Colonic mucosa (tissue), 4 donors: ENCODE measurements around the gene MCFD2. TPM values are rescaled to one million over a fixed set of nuclear protein-coding genes. Genes with fewer than 3 reads are reported as not detected.
A peak's percentile ranks its signal among the peaks of the same experiment; 100 is the strongest.

Source experiments
- DNase-seq: peaks from one replicate; pipeline ENCODE4 v3.0.0-alpha.2; 2020
- H3K27ac ChIP-seq: fragments of 200-600 bp; one replicate; pipeline ENCODE4 v1.8.0; 2021
- H3K27me3 ChIP-seq: fragments of 200-600 bp; one replicate; pipeline ENCODE4 v1.8.0; 2021
- H3K36me3 ChIP-seq: fragments of 200-600 bp; one replicate; pipeline ENCODE4 v1.8.0; 2021
- H3K4me1 ChIP-seq: fragments of 200-600 bp; one replicate; pipeline ENCODE4 v1.8.0; 2021; ENCODE audit warnings: mild to moderate bottlenecking
- H3K4me3 ChIP-seq: fragments of 200-600 bp; one replicate; pipeline ENCODE4 v1.8.0; 2021
- H3K9ac ChIP-seq, 2 donors: one replicate each; pipeline ENCODE4 v1.7.0; 2013; ENCODE audit warnings: control low read depth in 2 of 2, low read depth in 2 of 2, low read length in 2 of 2
- H3K9me3 ChIP-seq: fragments of 200-600 bp; one replicate; pipeline ENCODE4 v1.8.0; 2021
- CTCF ChIP-seq: fragments of 200-600 bp; IDR thresholded peaks from one replicate; pipeline ENCODE4 v1.8.0; 2022; ENCODE audit warnings: antibody characterized with exemption, mild to moderate bottlenecking
- intact Hi-C: fragments of 100-400 bp; cut with DNase I; formaldehyde crosslinking; loops from one replicate; pipeline ENCODE4 v1.14.1; 2022
- total RNA-seq, 2 donors: library from RNA; stranded (reverse); fragmentation: NEBNext Ultra II Directional in 1 of 2; extraction: Animal tissue kit (Norgen Biotek cat#: 25700) in 1 of 2; gene quantifications; one replicate each; pipeline ENCODE4 v1.2.1, GENCODE V29; 2021
- donor health status: healthy.
- donor health status: DM: no; HTN: no; CAD: no.
- donor health status: DM: no; HTN: no; CAD: no.

Gene MCFD2
- total RNA-seq, 2 donors from 2014 or later: 44.0 to 54.8 TPM

GRCh38 chr2:46937471-46937901, 21.9 kb upstream of the MCFD2 start:
- Histone ChIP-seq H3K4me1 (no peaks in the 10 kb centered on the region), H3K9me3 (no peaks in the 10 kb centered on the region), H3K4me3 (no peak overlapping the region), H3K9ac (no peak overlapping the region), H3K27ac (no peak overlapping the region), H3K36me3 (no peaks in the 10 kb centered on the region), H3K27me3 (no peaks in the 10 kb centered on the region)
- intact Hi-C loops: no loop called here
- TF ChIP-seq CTCF: peak; percentile 28
- no peak for DNase-seq

- intact Hi-C loops: no loop called here
- Histone ChIP-seq H3K36me3 (no peaks in the 10 kb centered on the region), H3K27me3 (no peaks in the 10 kb centered on the region), H3K4me3 (no peak overlapping the region), H3K9ac (no peak overlapping the region), H3K4me1 (no peaks in the 10 kb centered on the region), H3K27ac (no peak overlapping the region), H3K9me3 (no peaks in the 10 kb centered on the region)
- no peak for TF ChIP-seq CTCF
- DNase-seq: no peak
Measured at GRCh38 chr2:46936566-46936965, 21.0 kb upstream of the MCFD2 start.

GRCh38 chr2:46935071-46935470, 19.5 kb upstream of the MCFD2 start:
- Histone ChIP-seq H3K9me3 (no peaks in the 10 kb centered on the region), H3K27ac (no peak overlapping the region), H3K27me3 (no peaks in the 10 kb centered on the region), H3K4me1 (no peaks in the 10 kb centered on the region), H3K9ac (no peak overlapping the region), H3K4me3 (no peak overlapping the region), H3K36me3 (no peaks in the 10 kb centered on the region)
- no peak for TF ChIP-seq CTCF
- DNase-seq: no peak
- intact Hi-C loops: no loop called here

GRCh38 chr2:46929612-46930011, 14.0 kb upstream of the MCFD2 start:
- Histone ChIP-seq H3K36me3 (no peaks in the 10 kb centered on the region), H3K4me1 (no peaks in the 10 kb centered on the region), H3K27ac (no peak overlapping the region), H3K4me3 (no peak overlapping the region), H3K9ac (no peak overlapping the region), H3K9me3 (no peaks in the 10 kb centered on the region), H3K27me3 (no peaks in the 10 kb centered on the region)
- no peak for TF ChIP-seq CTCF
- no peak for DNase-seq
- intact Hi-C loops: no loop called here

- Histone ChIP-seq H3K9ac (no peak overlapping the region), H3K4me1 (no peaks in the 10 kb centered on the region)
- no peak for DNase-seq
Measured at GRCh38 chr2:46926863-46927262, 11.3 kb upstream of the MCFD2 start.

More at GRCh38 chr2:46926863-46927262, 11.3 kb upstream of the MCFD2 start:
- H3K27me3 ChIP-seq: no peaks in the 10 kb centered on the region
- no peaks in the 10 kb centered on the region for H3K36me3 ChIP-seq
- intact Hi-C loops: no loop called here
- no peak overlapping the region for H3K4me3 ChIP-seq
- H3K9me3 ChIP-seq: no peaks in the 10 kb centered on the region
- H3K27ac ChIP-seq: no peak overlapping the region
- TF ChIP-seq CTCF: no peak
